ENCODE data around the gene S100A1.
"Not testable (repeated sequence)": the region's sequence is repeated elsewhere in the genome, so short reads cannot be mapped to it uniquely, and the experiment has no call there.

Gene S100A1

DNA sequence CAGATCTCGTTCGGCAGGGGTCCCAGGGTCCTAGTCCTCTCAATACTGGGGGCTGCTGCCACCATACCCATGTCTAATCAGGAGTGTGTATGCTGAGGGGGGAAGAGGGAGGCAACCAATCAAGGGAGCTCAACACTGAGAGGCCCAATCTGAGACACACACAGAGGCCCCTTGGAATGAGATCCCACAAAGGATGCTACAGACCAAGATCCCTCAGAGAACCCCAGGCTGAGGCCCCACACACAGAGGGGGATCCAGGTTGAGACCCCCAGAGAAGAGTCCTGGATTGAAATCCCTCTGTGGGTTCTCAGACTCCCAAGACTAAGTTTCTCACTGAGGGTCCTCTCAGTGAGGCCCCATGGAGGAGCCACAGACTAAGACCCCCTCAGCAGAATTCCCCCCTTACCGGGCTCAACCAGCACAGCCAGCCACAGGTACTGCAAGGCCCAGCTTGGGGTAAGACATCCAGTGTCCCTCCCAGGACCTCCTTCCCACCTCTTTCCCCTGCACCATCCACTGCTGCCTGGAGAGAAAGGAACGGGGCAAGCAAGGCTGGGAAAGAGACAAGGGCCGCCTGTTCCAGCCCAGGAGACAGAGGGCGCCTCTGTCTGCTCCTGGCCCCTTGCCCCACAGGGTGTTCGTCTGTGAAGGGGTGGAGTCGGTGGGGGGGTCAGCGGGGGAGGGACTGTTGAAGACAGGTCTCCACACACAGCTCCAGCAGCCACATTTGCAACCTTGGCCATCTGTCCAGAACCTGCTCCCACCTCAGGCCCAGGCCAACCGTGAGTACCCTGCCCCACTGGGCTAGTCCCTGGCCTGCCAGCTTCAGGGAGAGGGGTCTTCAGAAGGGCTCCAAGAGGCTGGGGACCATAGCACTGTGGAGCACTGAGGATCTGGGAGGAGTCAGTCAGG is at the start of gene S100A1:
S100A1 (plus strand) TSS at position 720 of the 912 bp plus-strand sequence. CDS start 2,088 bp downstream, outside the sequence.
- DNase-seq = peak; percentile 78

DNA sequence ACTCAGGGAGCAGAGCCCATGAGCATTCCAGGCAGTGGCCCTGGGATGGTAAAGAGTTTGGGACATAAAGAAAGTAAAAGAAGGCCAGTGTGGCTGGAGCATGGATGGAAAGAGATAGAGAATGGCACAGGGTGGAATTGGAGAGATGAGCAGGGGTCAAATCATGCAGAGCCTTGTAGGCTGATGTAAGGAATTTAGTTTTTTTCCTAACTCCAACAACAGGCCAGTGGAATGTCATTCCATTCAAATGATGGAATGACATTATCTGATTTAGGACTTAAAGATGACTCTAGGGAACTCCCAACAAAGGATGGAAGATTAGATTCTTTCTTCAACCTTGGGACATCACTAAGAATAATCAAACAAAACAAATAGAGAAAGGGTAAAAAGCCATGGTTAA is 49.7 kb upstream of the S100A1 start:
- DNase-seq = no peak

DNA sequence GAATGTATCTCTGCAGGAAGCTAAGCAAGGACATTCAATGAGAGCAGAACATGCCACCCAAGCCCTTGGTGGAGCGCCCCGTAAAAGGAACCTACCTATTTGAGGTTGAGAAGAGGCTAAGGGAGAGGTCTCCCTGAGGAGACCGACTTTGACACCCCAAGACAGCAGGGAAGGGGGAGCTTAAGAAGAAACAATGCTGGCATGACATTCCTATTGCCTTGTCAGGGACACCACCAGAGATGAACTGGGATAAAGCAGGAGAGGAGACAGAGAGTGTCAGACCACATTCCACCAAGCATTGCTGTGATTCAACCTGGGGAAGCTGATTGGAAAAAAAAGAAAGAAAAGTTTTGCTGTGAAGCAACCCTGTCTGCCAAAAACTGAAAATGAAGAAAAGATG is 49.3 kb upstream of the S100A1 start:
- DNase-seq = no peak

DNA sequence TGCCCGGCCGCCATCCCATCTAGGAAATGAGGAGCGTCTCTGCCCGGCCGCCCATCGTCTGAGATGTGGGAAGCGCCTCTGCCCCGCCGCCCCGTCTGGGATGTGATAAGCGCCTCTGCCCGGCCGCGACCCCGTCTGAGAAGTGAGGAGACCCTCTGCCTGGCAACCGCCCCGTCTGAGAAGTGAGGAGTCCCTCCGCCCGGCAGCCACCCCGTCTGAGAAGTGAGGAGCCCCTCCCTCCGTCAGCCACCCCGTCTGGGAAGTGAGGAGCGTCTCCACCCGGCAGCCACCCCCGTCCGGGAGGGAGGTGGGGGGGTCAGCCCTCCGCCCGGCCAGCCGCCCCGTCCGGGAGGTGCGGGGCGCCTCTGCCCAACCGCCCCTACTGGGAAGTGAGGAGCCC is 45.4 kb upstream of the S100A1 start:
- DNase-seq = not testable (repeated sequence)

DNA sequence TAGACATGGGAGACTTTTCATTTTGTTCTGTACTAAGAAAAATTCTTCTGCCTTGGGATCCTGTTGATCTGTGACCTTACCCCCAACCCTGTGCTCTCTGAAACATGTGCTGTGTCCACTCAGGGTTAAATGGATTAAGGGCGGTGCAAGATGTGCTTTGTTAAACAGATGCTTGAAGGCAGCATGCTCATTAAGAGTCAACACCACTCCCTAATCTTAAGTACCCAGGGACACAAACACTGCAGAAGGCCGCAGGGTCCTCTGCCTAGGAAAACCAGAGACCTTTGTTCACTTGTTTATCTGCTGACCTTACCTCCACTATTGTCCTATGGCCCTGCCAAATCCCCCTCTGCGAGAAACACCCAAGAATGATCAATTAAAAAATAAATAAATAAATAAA is 44.7 kb upstream of the S100A1 start:
- DNase-seq = not testable (repeated sequence)

DNA sequence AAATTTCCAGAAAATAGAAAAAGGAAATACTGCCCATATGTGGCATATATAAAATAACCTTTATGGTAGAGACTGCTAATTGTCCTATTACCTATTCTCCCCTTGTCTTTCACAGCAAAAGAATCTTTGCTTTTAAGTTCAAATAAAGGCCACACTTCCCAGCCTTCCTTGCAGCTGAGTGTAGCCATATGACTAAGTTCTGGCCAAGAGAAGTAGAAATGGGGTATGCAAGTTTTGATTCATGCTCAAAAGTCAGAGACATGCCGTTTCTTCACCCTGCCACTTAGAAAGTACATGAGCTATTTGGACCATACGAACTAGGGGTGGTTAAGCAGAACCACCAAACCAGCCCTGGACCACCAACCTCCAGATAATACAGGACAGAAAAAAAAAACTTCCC is 44.3 kb upstream of the S100A1 start:
- DNase-seq = no peak

DNA sequence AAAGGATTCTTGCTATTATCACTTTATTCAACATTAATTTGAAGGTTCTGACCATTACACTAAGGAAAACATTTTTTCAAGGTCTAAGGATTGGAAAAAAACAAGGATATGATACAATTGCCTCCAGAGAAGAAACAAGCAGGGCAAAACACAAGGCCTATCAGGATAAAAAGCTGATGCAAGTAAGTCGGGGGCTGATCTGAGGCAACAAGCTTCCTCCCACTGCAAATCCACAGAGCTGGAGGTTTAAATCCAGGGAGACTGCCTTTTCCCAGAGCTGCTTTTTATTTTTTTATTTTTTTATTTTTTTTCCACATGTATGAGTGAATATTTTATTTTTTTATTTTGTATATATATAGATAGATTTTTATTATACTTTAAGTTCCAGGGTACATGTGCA is 43.2 kb upstream of the S100A1 start:
- DNase-seq = no peak

DNA sequence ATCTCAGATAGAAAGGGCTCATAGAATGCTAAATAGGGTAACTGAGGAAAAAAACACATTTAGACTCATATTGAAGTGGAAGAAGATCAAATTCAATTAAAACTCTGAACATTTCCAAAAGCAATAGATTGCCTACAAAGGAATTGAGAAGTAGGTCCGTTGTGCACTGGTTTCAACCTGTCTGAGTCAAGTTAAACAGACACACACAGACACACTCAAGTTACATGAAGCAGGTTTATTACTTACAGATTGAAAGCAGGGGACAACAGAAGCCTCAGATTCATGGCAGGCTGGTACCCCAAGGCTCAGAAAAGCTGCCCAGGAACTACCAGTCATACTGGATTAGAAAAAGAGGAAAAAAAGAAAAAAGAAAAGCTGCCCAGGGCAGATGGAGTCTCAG is 41.9 kb upstream of the S100A1 start:
- DNase-seq = no peak

DNA sequence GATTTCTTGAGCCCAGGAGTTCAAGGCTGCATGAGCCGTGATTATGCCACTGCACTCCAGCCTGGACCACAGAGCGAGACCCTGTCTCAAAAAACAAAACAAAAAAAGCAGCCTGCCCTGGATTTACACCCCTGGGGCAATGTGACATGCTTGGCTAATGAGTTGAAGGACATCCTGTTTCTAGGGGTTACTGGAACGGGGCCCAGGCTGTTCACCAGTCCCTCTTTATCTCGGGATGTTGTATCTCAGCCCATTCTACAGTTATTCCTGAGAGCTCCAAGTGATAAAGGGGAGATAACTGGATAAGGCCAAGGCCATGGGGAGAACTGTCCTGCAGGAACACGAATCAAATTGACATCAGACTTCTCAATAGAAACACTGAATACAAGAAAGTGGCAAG is 40.9 kb upstream of the S100A1 start:
- no peak for DNase-seq

DNA sequence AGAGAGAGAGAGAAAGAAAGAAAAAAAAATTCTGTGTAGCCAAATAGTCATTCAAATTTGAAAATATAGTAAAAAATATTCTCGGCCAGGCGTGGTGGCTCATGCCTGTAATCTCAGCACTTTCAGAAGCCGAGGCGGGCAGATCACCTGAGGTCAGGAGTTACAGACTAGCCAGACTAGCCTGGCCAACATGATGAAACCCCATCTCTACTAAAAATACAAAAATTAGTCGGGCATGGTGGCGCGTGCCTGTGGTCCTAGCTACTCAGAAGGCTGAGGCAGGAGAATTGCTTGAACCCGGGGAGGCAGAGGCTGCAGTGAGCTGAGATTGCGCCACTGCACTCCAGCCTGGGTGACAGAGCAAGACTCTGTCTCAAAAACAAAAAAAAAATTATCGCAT is 40.2 kb upstream of the S100A1 start:
- not testable (repeated sequence) for DNase-seq

DNA sequence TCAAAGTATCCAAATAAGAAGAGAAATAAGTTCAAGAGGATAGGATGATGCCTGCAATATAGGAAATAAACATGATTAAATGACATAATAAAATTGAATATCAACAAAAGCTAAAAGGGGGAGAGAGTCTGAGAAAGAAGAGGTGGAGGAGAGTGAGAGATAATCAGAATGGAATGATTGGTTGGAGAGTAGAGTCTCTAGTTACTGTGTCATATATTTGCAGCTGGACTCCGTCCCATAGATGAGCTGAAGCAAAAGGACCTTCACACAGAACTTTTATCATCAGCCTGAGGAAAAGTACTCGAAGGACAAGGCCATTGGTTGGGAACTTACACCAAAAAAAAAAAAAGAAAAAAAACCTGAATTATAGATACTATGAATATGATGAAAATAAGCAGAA is 39.8 kb upstream of the S100A1 start:
- DNase-seq = no peak

DNA sequence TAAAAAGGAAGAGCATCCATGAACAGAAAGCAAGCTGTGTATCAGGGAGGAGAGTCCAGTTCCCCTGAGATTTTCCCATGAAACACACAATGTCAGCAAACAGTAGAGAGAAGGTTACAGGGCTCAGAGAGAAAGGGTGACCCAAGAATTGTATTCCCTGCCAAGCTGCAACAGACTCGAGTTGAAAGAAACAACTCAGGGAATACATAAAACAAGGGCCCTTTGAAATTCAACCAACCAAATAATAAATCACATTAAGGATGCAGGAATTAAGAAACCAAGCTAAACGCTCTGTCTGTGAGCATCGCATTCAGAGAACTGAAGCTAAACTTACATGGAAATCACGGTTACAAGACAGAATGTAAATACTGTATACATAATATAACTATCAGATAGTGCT is 35.5 kb upstream of the S100A1 start:
- peak; percentile 61 for DNase-seq

DNA sequence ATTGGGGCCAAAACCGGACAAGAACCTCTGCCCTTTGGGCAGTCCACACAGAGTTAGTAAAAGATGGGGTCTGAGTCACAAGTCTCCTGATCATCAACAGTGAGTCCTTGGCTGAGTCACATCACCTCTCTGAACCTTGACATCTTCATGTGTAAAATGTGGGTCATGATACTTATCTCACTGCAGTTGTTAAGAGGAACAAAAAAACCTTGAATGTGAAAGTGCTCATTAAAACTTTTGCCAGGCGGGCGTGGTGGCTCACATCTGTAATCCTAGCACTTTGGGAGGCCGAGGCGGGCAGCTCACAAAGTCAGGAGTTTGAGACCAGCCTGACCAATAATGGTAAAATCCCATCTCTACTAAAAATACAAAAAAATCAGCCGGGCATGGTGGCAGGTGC is 31.0 kb upstream of the S100A1 start:
- DNase-seq = no peak

DNA sequence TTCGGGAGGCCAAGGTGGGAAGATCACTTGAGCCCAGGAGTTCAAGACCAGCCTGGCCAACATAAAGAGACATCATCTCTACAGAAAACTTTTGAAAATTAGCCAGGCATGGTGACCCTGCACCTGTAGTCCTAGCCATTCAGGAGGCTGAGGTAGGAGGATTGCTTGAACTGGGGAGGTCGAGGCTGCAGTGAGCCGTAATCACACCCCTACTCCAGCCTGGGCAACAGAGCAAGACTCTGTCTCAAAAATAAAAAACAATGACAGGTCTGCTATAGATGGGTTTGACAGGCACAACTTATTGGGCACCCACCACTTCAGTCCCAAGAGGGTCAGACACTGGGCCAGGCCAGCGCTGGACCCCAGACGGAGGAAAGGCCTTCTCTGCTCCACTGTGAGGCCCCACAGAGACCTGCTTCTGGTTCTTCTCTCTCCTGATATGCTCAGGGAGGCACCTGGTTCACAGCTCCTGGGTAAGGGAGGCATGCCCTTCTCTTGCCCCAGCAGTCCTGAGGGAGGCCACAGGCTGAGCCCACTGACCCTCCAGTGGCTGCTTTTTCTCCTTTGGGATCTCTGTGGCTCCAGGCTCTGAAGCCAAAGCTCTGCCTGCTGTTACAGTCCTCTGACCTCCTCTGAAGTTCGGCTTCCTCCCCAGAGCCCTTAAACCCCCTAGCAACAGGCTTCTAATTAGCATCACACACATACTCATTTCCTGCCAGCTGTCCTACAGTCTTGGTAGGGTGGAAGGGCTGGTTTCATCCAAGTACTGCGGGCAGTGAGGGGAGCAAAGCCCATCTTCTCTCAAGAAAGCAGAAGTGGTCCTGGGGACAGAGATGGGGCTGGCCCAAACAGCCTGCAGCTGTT is 29.7 kb upstream of the S100A1 start:
- DNase-seq = no peak

DNA sequence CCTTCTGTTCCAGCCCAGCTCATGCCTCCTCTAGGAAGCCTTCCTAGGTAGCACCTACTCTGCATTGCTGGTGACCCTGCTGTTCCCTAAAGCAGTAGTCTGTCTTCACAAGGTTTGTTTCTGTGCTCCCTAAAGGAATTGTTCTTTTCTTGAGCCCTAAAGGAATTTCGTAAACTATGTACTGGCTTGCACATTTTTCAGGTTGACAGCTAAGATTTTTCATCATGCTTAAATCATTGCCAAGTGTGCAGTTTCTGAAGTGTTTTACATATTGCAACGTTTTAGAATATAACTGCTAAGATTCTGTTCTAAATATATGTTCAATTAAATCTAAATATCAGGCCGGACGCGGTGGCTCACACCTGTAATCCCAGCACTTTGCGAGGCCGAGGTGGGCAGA is 28.4 kb upstream of the S100A1 start:
- no peak for DNase-seq

DNA sequence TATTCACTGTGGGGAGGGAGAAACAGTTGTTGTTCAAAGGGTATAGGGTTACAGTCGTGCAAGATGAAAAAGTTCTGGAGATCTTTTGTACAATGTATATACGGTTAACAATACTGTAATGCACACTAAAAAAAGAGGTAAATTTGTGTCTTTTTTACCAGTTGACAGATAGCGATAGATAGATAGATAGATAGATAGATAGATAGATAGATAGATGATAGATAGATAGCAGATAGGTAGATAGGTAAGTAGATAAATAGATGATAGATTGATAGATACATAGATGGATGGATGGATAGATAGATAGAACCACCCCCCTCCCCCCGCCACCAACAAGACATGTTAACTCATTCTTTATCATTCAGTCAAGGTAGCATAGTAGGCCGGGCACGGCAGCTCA is 25.5 kb upstream of the S100A1 start:
- no peak for DNase-seq

DNA sequence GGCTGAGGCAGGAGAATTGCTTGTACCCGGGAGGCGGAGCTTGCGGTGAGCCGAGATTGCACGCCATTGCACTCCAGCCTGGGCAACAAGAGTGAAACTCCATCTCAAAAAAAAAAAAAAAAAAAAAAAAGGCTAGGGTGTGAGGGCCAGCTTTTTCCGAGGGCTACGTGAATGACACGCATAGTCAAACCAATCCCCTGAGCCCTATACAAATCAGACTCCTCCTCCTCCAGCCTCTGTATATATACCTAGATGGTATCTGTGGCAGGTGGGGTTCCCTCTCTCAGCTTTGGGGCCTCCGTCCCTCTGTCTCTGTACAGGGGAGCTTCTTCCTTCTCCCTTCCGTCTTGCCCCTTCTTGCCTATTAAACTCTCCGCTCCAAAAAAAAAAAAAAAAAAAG is 22.0 kb upstream of the S100A1 start:
- DNase-seq = no peak

DNA sequence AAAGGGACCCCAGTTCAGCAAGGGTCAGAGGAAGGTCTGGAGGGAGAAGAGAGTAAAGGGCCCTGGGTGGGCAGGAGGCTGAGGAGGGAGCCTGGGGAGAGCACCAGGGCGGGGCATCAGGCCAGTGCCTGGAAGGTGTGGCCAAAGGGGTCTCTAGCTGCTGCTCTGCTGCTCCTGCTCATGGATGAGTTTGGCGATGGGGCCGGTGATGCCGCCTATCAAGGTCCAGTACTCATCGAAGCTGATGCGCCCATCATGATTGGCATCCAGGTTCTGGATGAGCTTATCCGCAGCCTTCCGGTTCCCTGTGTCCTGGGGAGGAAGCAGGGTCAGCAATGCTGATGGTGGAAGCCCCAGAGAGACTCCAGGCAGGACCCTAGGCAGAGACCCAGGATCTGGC is 20.9 kb upstream of the S100A1 start:
- no peak for DNase-seq

DNA sequence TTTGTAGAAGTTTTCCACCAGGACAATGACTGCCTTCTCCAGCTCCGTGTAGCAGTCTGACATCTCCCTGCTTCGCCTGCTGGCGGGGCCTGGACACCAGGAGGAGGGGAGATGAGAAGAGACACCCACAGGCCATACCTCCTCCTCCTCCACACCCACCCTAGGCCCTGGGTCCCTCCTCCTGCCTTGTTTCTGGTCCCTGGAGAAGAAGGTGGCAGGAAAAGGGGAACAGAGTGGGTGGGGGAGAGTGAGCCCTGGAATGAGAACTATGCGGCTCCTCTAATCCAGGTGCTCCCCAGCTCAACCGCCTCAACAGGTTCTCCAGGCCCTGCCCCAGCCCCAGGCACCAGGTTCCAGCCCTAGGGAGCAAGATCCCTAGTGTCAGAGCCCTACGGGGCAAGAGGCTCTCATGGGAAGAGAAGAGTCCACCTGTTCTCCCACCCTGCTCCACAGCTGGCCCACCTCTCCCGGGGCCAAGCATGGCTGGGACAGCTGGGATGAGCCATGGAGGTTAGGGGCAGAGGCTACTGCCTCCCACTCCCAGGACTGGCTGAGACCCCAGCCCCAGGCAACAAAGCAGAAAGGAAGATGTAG is 20.0 kb upstream of the S100A1 start:
- no peak for DNase-seq

DNA sequence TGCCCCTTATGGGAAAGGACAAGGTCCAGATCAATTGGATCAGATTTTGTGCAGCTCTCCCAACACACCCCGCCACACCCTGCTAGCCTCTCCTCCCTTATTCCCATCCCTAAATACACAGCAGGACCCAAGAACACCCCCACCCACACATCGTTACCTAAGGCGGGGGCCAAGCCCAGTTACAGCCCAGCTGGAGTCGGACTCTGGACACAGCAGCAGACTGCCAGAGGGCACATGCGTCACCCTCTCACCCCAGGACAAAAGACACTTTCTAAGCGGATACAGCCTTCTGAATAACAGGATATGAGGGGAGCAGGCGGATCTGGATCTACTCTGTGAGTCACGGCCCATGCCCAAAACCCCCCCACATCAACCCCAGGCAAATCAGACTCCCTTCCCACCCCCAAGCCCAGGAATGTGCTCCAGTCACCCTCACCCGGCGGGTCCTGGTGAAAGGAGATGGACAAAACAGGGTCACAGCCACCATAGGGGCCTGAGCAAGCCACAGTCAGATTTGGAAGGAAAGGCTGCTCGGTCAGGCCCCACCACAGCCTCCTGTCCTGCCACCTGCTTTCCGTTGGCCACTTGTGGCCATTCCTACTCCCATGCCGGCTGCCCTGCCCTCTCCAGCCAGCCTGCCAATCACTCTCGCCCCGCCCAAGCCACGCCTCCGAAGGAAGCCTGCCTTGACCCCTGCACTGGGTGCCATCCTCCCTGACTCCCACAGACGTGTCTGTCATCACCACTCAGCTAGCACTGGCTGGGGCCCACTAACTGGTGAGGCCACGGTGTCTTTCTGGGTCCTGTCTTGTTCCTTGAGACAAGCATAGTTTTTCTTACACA is 19.3 kb upstream of the S100A1 start:
- peak; percentile 65 for DNase-seq

DNA sequence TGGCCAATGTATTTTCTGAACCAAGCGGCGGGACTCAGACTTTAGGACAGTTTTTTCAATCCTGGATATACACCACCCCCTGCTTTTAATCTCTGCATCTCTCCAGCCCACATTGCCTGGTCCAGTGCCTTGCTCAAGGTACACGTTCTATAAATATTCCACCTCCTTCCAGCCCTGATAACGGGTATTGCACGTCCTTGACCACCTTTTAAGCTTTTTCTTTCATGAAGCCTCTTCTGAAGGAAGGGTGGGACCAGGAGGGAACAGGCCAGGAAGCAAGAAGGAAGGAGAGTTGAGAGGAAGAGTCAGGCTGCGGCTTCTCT is 18.7 kb upstream of the S100A1 start:
- DNase-seq = no peak

DNA sequence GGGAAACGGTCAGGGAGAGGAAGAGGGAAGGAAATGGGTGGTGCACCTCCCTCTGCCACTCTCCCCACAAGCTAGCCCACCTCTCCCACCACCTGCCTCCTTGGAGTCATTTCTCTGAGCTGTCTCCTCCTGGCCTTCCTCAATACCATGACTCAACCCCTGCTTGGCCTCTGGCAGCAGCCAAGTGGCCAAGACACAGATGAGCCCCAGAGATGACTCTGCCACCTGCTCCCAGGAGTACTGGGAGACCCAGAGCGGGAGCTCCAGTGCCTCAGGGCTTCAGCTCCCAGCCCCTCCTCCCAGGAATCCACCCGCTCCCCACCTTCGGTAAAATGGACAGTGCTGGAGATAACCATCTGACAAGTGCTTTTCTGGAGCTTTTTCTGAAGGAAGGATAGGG is 17.9 kb upstream of the S100A1 start:
- no peak for DNase-seq

DNA sequence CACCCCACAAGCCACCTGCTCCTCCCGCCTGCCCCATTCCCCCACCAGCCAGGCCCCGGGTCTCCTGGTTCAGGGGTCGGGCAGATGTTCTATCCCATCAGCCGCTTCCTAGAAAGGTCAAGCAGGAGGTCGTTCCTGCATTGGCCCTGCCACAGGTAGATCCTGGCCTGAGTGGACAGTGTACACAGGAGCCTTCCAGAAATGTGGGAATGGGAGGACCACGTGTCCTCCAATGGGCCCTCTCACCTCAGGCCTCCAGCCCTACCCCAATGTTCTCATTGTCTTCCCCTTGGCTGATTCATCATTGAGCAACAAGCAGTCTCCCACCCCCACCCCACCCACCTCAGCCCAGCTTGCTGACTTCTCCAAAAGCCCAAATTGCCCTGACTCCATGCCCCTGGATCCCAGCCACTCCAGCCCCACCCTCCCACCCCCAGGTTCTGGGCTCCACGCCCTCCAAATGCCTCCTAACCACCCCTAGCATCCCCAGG is 17.4 kb upstream of the S100A1 start:
- no peak for DNase-seq

All from midbrain (tissue), 1 donor.